A673 (cell line): Measurements from ENCODE around the gene KMO.

Experiments used
- CTCF ChIP-seq: fragments of 300-800, 200-600 bp; sonication (generic); conservative IDR thresholded peaks from 2 replicates; pipeline ENCODE4 v1.5.1; 2017; ENCODE audit warnings: low read depth, mild to moderate bottlenecking, antibody characterized with exemption, low read length, moderate library complexity, mixed read lengths
- EZH2 ChIP-seq: fragments of 200-600 bp; sonication (generic); IDR thresholded peaks from 2 replicates; pipeline ENCODE4 v1.6.1; 2017; ENCODE audit warnings: borderline replicate concordance, low read depth, mild to moderate bottlenecking, mixed read lengths, antibody characterized with exemption, low read length; ENCODE audit not compliant: poor library complexity, severe bottlenecking

- TF ChIP-seq CTCF (no peak), EZH2 (no peak)
These were observed 59.6 kb downstream of the KMO start for GRCh38 chr1:241591736-241592135.
